Measurements from ENCODE around the gene CDC42EP3.
A peak's percentile ranks its signal among the peaks of the same experiment; 100 is the strongest.

Gene CDC42EP3

DNA sequence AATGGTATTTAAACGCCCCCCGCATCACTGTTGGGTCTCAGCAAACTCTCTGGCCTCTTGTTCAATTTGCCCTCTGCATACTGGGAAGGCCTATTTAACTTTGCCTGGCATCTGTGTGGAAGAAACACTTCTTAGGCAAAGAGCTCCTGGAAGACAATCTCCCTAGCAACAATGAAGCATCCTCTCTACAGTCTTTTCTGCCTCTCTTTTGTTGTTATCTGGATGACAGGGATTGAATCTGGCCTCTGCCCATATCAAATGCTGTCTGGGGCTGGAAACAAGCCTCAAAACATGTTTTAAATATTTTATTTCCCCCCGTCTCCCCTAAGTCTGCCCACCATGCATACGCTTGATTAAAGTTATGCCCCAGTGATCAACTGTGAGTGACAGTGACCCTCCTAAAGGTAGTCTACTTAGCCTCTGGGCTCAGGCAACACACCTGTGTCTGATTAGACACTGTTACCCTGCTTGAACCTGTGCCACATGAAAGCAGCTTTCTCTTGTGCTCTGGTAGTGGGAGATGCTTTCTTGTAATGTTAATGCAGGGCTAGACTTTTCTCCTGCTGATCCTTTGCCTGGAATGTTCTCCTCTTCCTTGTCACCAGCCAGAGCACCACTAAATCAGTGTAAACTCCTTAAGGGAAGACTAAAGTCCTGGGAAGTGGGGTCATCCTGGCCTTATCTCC is 34.9 kb downstream of the CDC42EP3 start:
- DNase-seq (ENCODE audit: low read depth in 2 of 2), result no peak

DNA sequence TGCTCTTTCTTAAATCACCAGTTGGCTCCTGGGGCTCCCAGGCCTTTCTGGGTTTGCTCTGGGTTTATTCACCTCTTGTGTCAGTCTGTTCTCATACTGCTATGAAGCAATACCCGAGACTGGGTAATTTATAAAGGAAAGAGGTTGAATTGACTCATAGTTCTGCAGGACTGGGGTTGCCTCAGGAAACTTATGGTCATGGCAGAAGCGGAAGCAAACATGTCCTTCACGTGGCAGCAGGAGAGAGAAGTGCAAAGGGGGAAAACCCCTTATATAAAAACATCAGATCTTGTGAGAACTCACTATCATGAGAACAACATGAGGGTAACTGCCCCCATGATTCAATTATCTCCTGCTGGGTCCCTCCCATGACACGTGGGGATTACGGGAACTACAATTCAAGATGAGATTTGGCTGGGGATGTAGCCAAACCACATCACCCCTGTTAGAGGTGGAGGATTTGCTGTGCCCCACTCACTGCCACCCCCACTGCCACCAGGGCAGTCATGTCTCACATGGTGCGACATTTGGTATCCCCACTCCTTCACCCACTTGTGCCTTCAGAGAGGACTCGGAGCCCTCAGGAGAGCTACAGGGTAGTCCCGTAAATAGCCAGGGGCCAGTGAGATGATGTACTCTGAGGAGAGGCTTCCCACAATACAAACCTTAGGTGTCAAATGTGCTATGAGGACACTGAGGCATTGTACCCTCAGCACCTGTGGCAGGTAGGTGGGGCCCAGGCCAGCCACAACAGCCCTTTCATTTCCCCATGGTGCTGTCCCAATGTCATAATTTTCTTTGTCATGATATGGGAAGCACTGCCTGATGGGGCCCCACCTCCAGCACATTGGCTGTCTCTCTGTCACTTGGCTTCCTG is 35.7 kb downstream of the CDC42EP3 start:
- peak; percentile 69 to 79 for DNase-seq (ENCODE audit: low read depth in 2 of 2)

DNA sequence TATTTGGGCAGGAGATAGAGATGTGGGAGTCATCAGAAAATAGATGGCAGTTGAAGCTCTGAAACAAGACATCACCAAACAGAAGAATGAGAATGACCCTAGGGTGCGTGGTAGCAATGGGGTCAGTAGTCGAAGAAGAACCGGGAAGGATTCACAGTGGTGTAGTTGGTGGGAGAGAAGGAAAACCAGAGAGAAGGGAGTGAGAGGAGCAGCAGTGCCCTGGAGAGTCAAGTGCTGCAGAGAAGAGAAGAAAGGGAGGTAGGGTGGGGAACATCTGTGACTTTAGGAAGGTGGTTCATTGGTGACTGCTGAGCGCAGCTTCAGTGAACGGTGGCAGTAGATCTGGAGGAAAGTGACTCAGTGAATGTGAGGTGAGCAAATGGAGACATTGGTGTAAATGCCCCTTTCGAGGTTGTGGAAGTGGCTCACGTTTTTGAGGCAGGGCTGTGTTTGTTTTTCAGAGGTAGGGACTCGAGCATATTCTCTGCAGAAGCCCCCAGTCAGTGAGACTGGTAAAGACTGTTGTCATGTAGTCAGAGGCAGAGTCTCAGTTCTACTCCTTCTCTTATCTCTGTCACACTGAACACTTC is 36.4 kb downstream of the CDC42EP3 start:
- DNase-seq (ENCODE audit: low read depth in 2 of 2), result peak in 1 of 2 donors; percentile 34

DNA sequence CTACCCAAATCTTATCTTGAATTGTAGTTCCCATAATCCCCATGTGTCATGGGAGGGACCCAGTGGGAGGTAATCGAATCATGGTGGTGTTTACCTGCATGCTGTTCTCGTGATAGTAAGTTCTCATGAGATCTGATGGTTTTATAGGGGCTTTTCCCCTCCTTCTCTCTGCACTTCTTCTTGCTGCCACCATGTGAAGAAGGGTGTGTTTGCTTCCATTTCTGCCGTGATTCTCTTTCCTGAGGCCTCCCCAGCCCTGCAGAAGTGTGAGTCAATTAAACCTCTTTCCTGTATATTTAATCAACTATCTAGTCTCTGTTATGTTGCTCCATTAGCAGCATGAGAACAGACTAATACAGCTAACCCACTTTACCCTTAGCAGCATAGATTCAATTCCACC is 37.6 kb downstream of the CDC42EP3 start:
- no peak for DNase-seq (ENCODE audit: low read depth in 2 of 2)

DNA sequence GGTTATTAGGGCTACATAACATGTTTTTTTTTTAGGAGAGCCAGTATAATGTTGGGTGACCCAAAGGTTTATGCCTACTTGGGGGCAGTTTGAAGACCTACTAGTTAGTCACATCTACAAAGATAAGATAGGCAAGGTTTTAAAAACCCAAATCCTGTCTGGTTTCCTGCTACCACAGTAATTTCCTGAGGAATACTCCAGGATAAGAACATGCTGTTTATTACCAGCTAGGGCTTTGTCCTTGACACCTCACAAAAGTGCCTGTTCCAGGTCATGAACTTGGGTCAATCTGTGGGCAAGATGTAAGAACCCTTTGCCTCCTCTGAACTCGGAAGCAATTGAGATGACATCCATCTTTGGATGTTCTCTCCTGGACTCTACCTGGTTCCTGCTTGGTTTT is 38.2 kb downstream of the CDC42EP3 start:
- DNase-seq (ENCODE audit: low read depth in 2 of 2), result no peak

DNA sequence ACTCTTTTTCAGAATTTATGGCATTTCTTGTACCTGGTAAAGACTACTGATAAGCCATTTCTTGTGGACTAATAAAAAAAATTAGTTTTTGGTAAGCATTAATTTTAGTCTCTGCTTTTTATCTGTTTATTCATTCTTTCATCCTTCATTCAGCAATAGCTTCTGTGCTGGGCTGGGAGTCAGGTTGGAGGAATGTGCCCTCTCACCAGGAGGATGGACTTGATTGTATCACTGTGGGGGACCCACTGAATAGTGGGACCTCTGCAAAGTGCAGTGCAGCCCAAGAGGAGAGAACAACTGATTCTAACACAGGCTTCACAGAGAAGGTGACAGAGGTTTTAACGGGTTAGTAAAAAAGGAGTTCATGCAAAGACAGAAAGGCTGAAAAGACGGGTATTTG is 39.1 kb downstream of the CDC42EP3 start:
- DNase-seq (ENCODE audit: low read depth in 2 of 2), result no peak

DNA sequence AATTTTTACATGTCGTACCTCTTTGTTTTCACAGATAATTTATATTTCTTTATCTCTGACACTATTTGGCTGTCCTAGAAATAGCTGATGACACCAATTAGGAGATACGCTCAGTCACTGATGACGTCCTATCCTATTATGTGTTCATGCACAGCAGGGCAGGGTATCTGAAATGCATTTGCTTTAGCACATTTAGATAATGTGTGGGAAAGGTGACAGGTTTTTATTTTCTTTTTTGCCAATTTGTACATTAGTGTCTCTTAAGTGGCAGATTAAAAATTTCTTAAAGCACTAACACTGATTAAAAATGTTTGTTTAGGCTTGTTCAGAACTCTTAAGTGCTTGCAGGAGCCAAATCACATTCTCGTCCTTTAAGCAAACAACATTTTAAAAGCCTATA is 39.7 kb downstream of the CDC42EP3 start:
- no peak for DNase-seq (ENCODE audit: low read depth in 2 of 2)

DNA sequence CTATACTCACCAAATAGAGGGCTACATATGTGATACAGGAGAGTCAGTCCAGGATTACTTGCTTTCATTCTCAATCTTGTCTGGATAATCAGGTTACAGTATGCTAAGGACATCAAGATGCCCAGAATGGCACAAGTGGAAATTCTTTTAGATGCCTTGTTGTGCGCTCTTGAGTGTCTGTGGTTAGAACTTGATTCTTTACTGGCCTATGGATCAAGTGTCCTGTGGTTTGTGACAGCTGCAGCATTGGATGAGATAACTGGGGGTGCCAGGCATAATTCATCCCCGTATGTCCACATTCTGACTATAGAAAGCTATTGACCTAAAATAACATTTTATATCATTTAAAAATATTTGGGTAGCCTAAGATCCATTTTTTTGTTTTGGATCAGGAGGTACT is 40.1 kb downstream of the CDC42EP3 start:
- DNase-seq (ENCODE audit: low read depth in 2 of 2), result no peak

DNA sequence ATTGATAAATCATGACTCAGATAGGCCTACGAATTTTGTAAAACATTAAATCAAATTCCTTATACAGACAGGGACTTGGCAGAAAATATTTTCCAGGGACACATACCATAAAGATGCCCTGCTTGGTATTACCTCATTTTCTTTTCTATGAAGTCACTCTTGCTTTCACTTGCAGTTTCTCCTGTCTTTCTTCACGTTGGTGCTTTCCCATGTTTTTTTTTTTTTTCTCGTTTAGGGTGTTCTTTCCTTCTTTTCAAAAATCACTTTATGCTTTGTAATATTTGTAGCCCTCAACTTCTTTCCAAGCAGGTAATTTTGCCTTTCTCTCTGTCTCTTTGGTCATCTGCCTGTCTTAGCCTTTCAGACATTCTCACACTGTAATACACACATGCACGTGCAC is 40.7 kb downstream of the CDC42EP3 start:
- no peak for DNase-seq (ENCODE audit: low read depth in 2 of 2)

DNA sequence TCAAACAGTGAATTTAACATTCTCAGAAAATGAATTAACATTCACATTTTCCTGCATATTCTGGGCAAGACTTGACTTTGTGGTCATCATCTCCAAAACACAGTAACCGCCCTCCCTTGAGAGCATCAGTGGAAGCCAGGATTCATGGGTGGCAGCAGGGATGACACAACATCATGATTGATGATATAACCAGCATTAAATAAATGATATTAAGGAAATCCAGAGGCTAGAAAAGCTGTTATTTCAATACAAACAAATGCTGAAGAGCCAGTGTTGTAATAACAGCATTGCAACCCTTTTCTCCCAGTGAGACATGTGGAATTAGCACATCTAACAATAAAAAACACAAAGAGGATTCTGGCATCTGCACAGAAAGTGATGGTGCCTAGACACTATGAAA is 41.1 kb downstream of the CDC42EP3 start:
- DNase-seq (ENCODE audit: low read depth in 2 of 2), result no peak

DNA sequence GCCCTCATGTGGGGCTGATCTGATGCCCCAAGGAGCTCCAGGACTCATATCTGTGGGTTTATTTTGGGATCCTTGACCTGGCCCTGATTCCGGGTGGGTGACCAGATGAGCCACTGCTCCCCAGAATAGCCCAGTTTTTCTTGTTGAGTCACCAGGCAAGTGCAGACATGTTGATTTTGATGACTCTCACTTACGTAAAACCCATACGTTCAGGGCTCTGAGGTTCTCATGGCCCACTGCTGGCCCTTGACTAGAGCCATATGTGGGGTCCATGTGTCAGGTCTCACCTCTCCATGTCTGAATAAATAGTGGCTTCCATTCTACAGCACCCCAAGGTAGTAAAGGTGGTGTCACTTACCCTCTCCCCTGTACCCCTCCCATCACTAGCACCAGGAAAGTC is 41.9 kb downstream of the CDC42EP3 start:
- no peak for DNase-seq (ENCODE audit: low read depth in 2 of 2)

DNA sequence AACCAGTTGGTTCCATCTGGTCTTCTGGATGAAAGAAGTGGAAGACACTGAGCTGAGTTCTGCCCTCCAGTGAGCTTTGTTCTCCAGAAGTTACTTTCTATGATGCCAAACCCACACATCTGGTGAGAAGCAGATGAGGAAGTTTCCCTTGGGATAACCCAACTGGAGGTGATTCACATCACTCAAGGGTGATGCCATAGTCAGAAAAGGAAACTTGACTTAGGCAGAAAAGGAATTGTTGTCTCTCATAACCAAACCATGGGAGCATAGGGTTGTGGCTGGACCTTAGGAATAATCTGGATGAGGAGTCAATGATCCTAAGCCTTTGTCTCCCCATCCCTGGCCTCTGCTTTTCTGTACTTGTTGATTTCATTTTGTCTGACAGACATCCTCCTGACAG is 43.7 kb downstream of the CDC42EP3 start:
- no peak for DNase-seq (ENCODE audit: low read depth in 2 of 2)

DNA sequence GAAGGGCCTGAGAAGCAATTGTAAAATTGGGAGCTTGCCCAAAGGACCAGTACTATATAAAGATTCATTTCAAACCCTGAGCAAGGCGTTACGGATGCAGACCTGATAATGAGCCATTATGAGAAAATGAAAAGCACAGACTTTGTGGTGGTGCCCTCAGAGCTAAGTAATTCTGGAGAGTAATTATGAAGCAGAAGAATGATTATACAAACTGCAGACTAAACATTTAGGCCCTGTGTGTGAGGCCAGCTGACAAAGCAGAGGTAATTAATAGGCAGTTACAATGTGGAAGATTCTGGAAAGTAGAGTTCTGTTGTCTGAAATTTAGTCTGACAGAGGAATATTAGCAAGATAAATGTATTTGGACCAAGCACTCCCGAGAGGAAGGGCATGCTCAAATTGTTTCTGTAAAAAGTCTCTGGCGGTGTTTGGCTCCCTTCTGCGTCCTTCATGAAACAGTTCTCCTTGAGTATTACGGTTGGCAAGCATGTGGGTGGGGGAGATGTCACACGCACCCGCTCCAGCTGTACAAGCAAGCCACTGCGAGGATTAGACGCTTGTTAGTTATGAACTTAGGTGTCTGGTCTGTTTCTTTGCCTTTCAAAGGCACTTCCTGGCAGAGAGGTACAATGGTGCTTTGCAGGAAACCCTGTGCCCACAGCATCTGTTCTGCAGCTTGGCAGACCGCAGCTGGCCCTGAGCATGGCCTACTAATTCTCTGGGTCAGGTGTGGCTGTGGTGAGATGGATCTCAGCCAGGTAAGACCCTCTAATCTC is 45.5 kb downstream of the CDC42EP3 start:
- peak; percentile 45 to 51 for DNase-seq (ENCODE audit: low read depth in 2 of 2)

DNA sequence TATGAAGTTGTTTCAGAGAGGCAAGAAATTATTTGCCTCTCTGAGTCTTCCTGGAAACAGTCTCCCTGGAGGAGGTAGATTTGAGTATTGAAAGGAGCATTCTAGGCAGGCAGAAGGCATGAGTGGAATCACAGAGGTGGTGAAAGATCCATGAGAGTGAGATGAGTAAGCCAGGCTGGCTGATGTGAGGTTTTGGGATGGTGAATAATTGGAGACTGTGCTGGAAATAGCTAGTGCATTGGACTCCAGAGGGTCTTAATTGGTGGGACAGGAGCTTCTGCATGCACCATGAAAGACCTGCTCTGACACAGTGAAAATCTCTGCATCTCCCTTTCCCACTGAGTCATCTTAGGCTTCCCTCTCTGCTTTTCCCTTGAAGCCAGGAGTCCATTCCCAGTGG is 46.3 kb downstream of the CDC42EP3 start:
- DNase-seq (ENCODE audit: low read depth in 2 of 2), result no peak

DNA sequence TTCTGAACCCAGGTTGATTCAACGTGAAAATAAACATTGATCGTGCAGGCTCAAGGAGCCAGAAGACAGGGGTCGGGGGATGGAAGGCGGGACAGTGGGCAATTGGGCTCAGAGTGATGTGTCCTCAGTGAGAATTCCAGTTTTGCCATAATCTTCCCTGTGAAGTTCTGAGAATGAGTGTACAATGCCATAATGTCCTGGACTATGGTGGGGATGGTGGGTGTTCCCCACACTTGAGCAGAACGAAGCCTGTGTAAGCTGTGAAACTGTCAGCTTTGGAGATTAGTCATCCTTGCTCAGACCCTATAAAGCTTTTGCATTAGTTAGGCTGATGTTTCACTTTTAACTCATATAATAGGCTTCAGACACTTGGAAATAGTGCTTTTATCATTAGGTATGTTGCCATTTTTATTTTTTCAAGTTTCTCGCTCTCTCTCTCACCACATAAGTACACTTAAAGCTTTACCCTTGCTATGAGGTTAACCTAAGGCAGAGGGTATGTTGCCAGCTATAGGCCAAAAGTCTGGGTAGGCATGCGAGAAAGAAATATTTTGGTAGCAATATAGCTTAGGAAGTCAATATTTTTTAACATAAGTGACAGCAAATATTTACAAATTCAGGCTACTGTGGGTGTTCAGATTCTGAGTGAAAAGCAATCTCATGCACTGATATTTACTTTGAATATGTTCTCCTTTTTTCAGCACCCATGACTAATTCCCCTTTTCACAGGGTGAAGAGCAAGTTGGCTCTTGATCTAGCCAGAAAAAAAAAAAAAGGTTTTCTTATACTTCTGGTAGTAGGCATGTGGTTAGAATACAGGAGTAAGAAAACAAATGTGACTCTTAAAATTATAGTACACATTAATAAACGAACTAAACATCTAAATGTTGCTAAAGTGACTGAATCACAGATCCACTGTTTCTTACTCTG is 47.2 kb downstream of the CDC42EP3 start:
- DNase-seq (ENCODE audit: low read depth in 2 of 2), result no peak

DNA sequence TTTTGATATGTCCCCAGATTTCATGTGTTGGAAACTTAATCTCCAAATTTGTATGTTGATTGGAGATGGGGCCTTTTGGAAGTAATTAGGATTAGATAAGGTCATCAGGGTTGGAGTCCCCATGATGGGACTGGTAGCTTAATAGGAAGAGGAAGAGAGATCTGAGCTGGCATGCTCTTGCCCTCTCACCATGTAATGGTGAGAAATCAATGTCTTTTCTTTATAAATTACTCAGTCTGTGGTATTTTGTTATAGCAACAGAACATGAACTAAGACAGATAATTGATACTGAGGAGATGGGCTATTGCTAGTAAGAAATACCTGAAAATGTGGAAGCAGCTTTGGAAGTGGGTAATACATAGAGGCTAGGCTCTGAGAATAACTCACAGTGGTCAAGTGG is 48.0 kb downstream of the CDC42EP3 start:
- DNase-seq (ENCODE audit: low read depth in 2 of 2), result no peak

DNA sequence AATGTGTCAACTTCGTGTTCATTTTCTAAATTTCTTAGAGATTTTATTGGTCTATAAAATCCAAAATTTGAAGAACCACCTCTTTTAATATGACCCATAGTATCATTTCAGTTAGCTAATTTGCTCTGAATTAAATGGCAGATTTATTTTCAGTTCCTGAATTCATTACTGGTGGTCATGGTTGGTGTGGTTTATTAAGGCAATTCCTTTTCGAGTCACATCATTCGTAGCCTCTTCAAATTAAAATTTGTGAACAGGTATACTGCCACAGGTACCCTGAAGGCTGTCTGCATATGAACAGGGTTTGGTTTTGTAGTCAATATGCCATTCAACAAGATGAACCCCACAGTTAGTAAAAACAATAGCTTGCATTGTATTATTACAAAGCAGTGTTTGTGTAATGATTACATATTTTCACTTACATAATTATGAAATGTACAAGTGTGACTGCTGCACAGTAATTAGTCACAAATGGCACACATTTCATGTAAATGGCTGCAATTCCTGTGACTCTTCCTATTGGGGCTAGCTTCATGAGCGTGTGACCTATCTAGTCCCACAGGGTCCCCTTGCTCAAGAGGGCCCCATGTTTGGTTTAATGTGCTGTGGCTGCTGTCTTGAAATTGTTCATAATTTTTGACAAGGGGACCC is 48.9 kb downstream of the CDC42EP3 start:
- DNase-seq (ENCODE audit: low read depth in 2 of 2), result no peak

DNA sequence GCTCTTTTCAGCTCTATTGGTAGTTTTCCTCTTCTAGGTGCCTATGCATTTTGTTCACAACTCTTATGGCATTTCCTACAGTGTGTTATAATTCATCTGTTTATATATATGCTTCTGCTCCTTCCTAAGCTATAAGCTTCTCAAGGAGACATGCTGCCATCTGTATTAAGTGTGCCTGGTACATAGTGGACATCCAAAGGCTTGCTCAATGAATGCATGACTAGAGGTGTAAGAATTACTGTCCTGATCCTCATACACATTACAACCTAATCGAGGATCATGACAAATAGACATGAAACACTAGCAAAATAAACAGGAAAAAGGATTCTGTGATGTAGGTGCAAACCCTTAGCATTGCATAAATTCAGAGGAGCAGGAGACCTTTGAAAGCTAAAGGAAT is 50.2 kb downstream of the CDC42EP3 start:
- DNase-seq (ENCODE audit: low read depth in 2 of 2), result no peak

DNA sequence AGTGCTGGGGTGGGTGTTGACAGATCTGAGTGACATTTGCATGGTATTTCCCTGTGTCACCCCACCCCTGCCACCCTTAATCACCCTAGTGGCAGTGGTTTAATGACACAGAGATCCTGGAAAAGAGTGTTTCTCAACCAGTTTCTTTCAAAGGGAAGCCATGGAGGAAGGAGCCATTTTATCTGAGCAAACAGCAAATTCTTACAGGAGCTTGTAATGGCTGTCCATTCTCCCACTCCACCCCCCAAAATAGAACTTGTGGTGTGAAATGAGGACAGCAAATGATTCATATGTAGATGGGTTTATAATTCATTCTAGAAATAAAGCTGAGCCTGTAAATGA is 51.5 kb downstream of the CDC42EP3 start:
- DNase-seq (ENCODE audit: low read depth in 2 of 2), result no peak

DNA sequence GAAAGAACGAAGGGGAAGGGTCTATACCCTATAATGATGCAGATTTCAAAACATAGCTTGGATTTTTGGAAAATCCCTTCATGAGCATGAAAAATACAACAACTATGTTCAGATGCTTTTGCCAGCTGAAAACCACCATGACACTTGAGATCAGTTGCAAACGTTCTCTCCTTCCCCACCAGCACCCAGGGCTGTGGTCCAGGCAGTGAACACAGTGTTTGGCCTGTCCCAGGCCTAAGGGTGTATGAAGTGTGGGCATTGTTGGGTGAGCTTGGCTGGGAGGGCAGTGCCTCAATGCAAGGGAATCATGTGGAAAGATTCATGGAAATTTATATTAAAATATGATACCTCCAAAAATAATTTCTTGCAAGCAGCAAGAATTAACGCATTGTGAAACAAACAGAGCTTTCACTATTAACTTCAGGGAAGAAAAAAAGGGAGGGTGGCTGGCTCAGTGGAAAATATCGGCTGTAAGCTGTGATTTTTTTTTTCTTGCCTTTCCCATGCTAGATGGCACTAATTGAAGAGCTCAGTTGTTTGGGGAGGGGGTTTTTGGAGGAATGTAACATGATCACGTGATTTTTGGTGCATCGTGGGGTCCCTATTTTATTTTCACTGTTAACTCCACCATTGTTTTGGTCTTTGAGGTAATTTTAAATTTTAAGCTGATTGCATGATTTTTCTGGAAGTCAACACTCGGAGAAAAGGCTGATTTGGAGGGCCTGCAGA is 52.0 kb downstream of the CDC42EP3 start:
- DNase-seq (ENCODE audit: low read depth in 2 of 2), result no peak
